CD4-positive, alpha-beta T cell treated with Interleukin-1 beta for 1 hour (primary cell): ENCODE data around the gene ANKRD10.

ENCODE experiments used
- DNase-seq, 2 donors: peaks; one replicate each; pipeline ENCODE4 v3.0.0-alpha.2; 2020 to 2022

ANKRD10 gene

DNA sequence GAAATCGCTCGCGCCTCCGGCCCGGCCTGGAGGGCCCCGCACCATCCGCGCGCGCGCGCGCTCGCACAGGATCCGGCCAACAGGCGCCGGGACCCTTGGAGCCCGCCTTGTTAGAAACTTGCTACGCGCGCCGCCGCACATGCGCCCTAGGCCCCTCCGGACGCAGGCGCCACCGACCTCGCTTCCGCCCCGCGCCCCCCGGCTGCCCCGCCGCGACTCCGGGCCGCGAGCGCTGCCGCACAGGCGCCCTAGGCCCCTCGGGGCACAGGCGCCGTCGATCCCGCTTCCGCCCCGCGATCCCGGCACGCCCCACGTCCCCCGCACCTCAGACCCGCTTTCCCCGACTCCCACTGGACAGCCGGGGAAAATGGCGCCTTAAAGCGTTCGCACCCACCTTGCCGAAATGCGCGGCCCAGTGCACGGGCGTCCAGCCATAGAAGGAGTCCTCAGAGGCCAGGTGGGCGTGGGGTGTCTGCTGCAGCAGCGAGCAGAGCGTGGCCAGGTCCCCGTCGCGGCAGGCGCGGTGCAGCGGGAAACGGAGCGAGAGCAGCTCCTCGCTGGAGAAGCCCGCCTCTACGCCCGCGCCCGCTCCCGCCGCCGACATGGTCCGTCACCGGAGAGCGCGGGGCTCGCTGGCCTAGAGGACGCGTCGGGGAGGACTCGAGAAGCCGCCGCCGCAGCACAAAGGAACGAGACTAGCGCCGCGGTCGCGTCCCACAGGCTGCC, 375 bp downstream of the ANKRD10 start:
- DNase-seq, result peak; percentile 76 to 78

- DNase-seq, result no peak
Observed at GRCh38 chr13:110914081-110914330, 863 bp downstream of the ANKRD10 start.

- peak in 1 of 2 donors; percentile 26 for DNase-seq
Observed at GRCh38 chr13:110913322-110914080, 1.4 kb downstream of the ANKRD10 start.

- no peak for DNase-seq
Observed at GRCh38 chr13:110912651-110913051, 2.2 kb downstream of the ANKRD10 start.

DNA sequence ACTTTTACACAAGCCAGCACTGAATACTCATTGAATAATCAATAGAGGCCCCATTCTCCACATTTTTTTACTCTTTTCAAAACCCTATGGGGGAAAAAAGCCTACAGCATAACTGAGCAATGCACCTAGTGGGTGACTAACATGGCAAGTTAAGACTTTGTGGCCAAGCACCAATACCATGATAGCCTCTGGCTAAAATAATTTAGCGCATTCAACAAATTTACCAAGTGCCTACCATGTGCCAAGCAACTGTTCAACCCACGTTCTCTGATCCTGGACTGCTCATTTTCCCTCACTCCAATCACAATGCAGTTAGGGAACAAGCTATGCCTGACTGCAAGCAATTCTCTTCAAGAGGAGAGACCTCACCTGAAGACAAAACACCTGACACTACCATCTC, 3.0 kb downstream of the ANKRD10 start:
- DNase-seq, result no peak

DNA sequence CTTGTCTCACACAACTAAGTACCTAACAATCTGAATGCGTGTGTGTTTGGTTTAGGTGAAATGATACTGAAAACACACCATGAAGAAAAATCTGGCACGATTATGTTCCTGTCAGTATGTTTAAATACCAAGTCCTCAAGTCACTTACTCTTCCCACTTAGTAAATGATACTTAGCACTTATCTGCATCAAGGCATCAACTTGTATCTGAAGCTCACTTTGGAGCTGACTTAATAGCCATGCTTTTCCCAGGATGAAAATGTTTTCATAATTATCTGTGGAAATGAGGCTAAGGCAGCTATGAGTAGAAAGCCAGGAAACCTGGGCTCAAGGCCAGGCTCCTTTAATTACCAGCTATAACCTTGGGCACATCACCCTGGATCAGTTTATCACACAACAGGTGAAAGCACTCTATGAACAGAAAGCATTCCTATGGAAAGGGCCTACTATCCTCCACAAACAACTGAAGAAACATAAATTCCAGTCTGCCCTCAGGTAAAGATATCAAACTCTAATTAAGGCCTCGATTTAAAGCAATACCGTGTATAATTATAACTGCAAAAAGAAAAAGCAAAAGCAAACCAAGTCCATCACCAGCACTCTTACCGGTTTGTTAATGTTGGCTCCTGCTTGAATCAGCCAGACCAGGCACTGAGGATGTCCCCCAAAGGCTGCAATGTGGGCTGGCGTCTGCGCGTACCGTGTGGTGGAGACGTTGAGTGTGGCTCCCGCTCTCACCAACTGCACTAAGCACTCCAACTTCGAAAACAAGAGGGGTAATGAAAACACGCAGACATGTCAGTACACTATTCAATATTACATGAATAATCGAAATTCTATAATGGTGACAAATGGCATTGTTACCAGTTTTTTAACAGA, 4.6 kb downstream of the ANKRD10 start:
- no peak for DNase-seq

- no peak for DNase-seq
Observed at GRCh38 chr13:110907951-110908898, 6.6 kb downstream of the ANKRD10 start.

DNA sequence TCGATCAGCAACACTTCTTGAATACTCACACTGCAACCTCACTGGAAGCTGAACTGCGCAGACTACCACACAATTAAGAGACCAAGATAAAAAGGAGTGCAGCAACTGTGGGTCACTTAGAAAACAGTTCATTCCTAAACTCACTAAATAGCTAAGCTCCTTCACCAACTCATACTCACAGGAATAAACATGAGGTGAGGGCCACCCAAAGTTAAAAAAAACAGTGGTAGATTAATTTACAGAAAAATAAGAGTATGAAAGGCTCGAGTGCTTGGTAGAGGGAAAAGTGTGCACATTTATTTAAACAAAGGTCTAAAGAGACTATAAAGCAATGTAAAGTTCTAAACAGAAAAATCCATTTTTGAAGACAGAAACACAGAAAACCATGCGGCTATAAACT, 7.6 kb downstream of the ANKRD10 start:
- no peak for DNase-seq

DNA sequence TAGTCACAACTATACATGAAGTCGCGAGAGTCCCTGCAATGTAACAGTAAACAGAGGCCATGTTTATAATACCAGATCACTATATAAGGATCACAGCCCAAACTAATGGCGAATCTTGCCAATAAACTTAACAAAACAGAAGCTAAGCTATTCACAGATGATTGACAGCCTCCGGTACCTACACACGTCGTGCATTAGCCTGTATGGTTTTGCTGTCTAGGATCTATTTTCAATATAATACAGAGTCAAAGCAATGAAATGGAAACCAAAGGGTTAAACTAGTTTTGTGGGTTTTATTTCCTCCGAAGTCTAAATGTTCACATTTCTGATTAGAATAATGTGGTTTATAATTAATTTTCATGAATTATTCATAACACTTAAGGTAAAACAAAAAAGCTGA, 10.1 kb downstream of the ANKRD10 start:
- no peak for DNase-seq

DNA sequence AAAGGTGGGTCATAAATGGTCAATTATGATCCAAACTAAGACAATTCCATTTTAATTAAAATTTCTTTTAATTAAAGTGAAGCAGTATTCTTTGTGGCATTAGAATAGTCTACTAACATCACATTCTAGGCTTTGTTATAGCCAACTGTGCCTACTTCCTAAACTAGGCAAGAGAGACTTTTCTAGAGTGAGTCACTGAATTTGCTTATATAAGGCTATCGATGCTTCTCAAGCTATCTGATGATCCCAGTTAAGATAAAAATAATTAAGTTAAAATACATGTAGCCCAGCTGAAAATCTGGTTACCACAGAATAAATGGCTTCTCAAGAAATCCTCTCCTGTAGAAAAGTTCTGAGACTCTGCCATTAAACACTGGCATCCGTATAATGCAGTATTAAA, 12.5 kb downstream of the ANKRD10 start:
- no peak for DNase-seq

- no peak for DNase-seq
Observed at GRCh38 chr13:110897521-110897920, 17.3 kb downstream of the ANKRD10 start.

GRCh38 chr13:110897014-110897413, 17.9 kb downstream of the ANKRD10 start:
- DNase-seq, result no peak

DNA sequence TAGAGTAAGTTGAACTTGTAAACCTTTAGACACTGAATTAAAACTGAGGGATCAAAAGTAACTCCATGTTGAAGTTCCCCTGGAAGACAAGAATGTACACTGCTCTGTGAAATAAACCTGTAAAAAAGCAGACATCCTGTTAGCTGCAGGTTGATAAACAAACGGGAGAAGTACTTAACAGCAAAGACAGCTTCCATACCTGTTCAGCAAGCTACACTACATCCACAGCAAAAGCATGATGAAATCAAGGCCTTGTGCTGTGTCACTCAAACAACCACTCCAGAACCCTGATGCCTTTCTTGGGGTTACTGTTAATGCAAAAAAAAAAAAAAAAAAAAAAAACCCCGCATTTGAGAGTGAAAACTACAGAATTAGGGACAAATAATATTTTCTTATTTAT, 20.8 kb downstream of the ANKRD10 start:
- no peak for DNase-seq

- no peak for DNase-seq
Observed at GRCh38 chr13:110893571-110893970, 21.3 kb downstream of the ANKRD10 start.

DNA sequence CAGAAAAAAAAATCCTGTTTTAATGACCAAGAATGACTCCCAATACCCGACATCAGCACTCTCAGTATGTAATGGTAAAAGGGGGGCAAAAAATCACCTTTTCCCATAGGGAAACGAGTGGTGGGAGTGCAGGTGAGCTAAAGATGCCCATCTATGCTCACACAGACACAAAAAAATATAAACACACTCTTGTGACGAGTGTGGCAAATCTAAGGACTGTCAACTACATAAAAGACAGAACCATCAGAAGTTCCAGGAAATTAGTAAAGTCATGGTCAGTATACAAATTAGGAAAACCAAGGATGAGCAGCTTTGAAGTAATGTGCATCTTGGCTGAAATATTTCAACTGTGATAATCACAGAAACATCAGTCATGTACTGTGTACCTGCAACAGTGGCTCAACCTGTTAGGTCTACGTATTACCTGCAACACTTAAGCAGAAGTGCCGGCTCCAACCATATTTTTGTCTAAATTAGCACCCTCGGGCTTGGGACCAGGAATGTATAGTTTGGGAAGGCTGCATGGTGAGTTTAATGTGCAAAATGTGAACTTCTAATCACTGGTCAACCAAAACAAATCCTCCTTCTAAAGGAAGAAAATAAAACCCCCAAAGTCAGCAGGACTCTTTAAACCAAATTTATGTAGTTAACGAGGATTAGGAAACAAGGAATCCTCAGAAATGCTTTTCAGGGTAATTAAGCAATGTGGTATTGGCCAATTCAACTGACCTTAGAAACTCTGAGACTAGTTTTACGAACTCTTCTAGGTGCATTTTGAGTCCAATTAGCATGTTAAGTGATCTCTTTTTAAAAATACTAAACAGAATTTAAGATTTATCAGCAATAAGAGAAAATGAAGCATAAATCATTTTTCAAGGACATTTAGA, 24.3 kb downstream of the ANKRD10 start:
- no peak for DNase-seq

GRCh38 chr13:110888390-110888789, 26.5 kb downstream of the ANKRD10 start:
- no peak for DNase-seq

DNA sequence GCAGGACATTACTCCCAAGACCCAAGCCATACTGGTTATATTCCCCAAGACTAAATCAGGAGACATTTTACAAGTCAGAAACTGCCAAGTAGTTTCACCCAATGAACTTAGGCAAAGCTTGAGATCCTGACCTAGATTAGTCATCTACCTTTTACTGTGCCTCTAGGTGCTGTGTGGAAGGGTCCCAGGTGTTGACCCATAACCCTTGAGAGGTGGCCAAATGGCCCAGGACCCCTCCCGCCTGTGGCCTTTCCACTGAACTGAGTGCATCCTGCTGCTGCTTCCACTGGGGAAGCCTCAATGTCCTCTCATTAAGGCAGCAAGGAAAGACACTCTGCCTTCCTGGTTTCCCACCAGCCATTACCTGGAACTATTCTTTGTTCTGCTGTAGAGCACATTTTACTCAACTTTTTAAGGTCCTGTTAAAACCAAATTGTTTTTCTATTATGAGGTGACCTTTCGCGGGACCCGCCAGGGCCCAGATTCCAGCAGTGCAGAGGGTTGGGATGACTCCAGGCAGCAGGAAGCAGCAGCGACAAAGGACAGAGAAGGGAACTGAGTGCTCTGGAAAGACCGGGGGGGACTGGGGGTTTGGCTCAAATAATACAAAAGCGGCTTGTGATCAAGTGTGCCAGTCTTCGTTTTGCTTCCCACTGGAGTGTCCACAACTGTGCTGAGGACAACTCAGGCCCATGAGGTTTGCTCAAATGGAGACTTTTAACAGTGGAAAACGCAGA, 27.1 kb downstream of the ANKRD10 start:
- no peak for DNase-seq

DNA sequence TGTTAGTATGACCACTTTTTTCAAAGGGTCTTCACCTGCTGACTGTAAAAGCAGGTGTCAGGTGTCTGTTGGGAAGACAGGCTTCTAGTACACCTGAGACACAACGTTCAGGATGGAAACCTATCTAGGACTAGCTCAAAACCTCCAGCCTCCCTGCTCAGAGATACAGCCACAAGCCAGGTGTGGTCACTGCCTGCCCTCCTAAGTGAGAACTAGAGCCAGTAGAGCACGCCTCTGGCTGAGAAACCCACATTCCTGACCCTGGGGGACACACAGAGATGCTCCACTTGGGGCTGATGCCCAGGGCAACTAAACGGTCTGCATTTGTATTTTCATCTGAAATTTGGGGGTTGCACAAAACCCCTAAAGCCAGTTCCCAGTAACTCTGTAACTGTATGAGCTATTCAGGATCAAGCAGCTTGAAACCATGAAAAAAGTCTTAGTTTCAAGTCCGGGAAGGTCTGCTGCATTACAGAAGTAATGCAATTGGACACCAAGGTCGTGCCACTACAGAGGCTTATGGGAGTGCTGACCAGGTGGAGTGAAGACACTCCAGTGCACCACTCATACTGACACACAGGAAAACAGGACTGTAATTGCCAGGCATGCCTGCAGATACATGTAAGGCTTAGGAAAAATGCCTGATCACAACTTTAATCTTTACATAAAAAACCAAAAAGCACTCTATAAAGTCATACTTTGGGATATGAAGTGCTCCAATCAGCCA, 27.8 kb downstream of the ANKRD10 start:
- no peak for DNase-seq

DNA sequence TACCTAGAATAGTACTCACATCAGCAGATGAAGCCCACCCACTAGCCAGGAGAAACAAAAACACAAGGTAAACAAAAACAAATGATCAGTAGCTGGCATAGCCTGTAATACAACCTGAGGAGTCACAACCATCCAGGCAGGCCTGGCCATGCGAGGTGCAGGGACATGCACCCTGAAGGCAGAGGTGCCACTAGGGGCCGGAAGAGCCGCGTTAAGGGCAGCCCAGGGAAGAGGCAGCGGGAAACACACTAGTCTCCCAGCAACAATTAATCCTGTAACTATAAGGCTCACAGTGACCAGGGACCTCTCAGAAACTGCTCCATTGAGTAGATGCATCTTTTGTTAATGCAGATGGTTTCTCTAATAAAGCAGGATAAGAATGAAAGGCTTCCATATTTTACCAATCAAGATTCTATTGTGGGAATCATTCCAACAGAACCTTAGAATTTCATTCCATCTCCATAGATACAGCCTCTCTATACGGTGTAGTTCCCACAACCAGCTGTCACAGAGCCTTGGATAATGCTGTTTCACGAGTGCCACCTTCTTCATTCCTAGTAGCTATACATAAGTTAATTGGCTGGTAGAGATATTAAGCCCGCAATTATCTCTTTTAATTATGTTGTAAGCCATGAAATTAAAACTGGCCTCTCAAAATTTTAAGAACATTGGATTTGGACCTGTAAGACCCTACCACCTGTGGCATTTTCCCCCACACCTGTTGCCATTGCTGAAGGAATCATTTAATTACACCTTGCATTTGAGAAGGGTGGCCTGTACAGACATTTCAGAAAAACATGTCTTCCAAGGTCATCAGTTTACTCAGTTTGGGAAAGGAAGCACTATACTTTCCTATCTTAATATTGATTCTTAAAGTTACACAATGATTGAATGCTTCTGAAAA, 28.7 kb downstream of the ANKRD10 start:
- DNase-seq, result no peak
